ENCODE measurements around the gene DVL2. TPM values are rescaled to one million over a fixed set of nuclear protein-coding genes. Genes with fewer than 3 reads are reported as not detected.

Gene DVL2
- total and polyA plus RNA-seq, 2 of the 13 experiments (the other 11 are each of a cell fraction or from before 2014, with no cell fraction given): 5.7 to 38.2 TPM

- no peak for TF ChIP-seq RBM39 (IDR thresholded peaks at IDR 0.05; ENCODE audit: low read depth, low read length, poor library complexity, severe bottlenecking)
- no peak for TF ChIP-seq ZKSCAN1 (IDR thresholded peaks at IDR 0.05; ENCODE audit: low read length)
- 0 out of 2 replicates have a peak, but pooled peaks have one; percentile 77 for TF ChIP-seq ZNF703 (CRISPR knock-in tag; IDR thresholded peaks at IDR 0.05; ENCODE audit: borderline replicate concordance)
- TF ChIP-seq XBP1 (CRISPR knock-in tag; IDR thresholded peaks at IDR 0.05): no peak
- TF ChIP-seq ZNF484 (CRISPR knock-in tag; IDR thresholded peaks at IDR 0.05; ENCODE audit: borderline replicate concordance, low read depth): no peak
- no peak for TF ChIP-seq TIGD3 (CRISPR knock-in tag; IDR thresholded peaks at IDR 0.05; ENCODE audit: borderline replicate concordance)
- peak; percentile 49; the same call in 1 of the 2 replicates for TF ChIP-seq FOXC1 (CRISPR knock-in tag; IDR thresholded peaks at IDR 0.05; ENCODE audit: borderline replicate concordance)
- TF ChIP-seq GZF1 (CRISPR knock-in tag; IDR thresholded peaks at IDR 0.05): no peak
- TF ChIP-seq MAX (IDR thresholded peaks at IDR 0.05): peak; percentile 92
- TF ChIP-seq NFE2L2 (IDR thresholded peaks at IDR 0.05; ENCODE audit: low read length): no peak
- TF ChIP-seq CEBPG (CRISPR knock-in tag; IDR thresholded peaks at IDR 0.05): no peak
- no peak for TF ChIP-seq HNRNPL (IDR thresholded peaks at IDR 0.05; ENCODE audit: low read depth, low read length)
- peak; percentile 52; the same call in 1 of the 2 replicates for TF ChIP-seq JUN (CRISPR knock-in tag; IDR thresholded peaks at IDR 0.05)
- TF ChIP-seq, protein P1, sequence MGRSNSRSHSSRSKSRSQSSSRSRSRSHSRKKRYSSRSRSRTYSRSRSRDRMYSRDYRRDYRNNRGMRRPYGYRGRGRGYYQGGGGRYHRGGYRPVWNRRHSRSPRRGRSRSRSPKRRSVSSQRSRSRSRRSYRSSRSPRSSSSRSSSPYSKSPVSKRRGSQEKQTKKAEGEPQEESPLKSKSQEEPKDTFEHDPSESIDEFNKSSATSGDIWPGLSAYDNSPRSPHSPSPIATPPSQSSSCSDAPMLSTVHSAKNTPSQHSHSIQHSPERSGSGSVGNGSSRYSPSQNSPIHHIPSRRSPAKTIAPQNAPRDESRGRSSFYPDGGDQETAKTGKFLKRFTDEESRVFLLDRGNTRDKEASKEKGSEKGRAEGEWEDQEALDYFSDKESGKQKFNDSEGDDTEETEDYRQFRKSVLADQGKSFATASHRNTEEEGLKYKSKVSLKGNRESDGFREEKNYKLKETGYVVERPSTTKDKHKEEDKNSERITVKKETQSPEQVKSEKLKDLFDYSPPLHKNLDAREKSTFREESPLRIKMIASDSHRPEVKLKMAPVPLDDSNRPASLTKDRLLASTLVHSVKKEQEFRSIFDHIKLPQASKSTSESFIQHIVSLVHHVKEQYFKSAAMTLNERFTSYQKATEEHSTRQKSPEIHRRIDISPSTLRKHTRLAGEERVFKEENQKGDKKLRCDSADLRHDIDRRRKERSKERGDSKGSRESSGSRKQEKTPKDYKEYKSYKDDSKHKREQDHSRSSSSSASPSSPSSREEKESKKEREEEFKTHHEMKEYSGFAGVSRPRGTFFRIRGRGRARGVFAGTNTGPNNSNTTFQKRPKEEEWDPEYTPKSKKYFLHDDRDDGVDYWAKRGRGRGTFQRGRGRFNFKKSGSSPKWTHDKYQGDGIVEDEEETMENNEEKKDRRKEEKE (IDR thresholded peaks at IDR 0.05): no peak
- no peak for TF ChIP-seq DMTF1 (CRISPR knock-in tag; IDR thresholded peaks at IDR 0.05)
- peak; percentile 48 for TF ChIP-seq TBX2 (CRISPR knock-in tag; IDR thresholded peaks at IDR 0.05; ENCODE audit: borderline replicate concordance)
- TF ChIP-seq KAT8 (CRISPR knock-in tag; IDR thresholded peaks at IDR 0.05): peak; percentile 94
- no peak; the same call in 1 of the 2 replicates for TF ChIP-seq RNF219 (CRISPR knock-in tag; IDR thresholded peaks at IDR 0.05)
Measured at GRCh38 chr17:7242717-7243452, 8.6 kb upstream of the DVL2 start (continued).

Data from HepG2 (cell line).